Neural cell (in vitro differentiated cells): ENCODE results near the gene NCF4. TPM values are rescaled to one million over a fixed set of nuclear protein-coding genes. Genes with fewer than 3 reads are reported as not detected.

ENCODE experiments used
- H2AFZ ChIP-seq: fragments of 200-600, 300-800 bp; sonication (generic), shearing (Covaris generic); 2 replicates; pipeline ENCODE4 v1.6.0; 2014; ENCODE audit warnings: low read depth, mild to moderate bottlenecking, antibody characterized with exemption, low read length, moderate library complexity
- H3F3A ChIP-seq: fragments of 200-600 bp; shearing (Covaris generic); 2 replicates; pipeline ENCODE4 v1.6.1; 2016; ENCODE audit warnings: mild to moderate bottlenecking, moderate library complexity, mixed read lengths, antibody characterized with exemption, low read length; ENCODE audit not compliant: insufficient read depth, poor library complexity, severe bottlenecking
- H3K27ac ChIP-seq: fragments of 200-600, 300-800 bp; sonication (generic), shearing (Covaris generic); 2 replicates; pipeline ENCODE4 v1.5.1; 2014; ENCODE audit warnings: mild to moderate bottlenecking, low read length, moderate library complexity
- H3K27me3 ChIP-seq: fragments of 300-800, 200-600 bp; sonication (generic), shearing (Covaris generic); 2 replicates; pipeline ENCODE4 v1.6.0; 2014; ENCODE audit warnings: mild to moderate bottlenecking, low read depth, low read length, moderate library complexity; ENCODE audit not compliant: insufficient read depth
- H3K36me3 ChIP-seq: fragments of 300-800, 200-600 bp; sonication (generic), shearing (Covaris generic); 2 replicates; pipeline ENCODE4 v1.5.1; 2014; ENCODE audit warnings: mild to moderate bottlenecking, antibody characterized with exemption, low read length, moderate library complexity; ENCODE audit not compliant: insufficient read depth
- H3K4me2 ChIP-seq: fragments of 300-800, 200-600 bp; sonication (generic), shearing (Covaris generic); 2 replicates; pipeline ENCODE4 v1.6.0; 2014; ENCODE audit warnings: mild to moderate bottlenecking, low read length
- H3K4me3 ChIP-seq: fragments of 300-800, 200-600 bp; sonication (generic), shearing (Covaris generic); 2 replicates; pipeline ENCODE4 v1.5.1; 2014; ENCODE audit warnings: mild to moderate bottlenecking, low read length, moderate library complexity
- H3K79me2 ChIP-seq: fragments of 200-600 bp; shearing (Covaris generic); replicated peaks from 2 replicates; pipeline ENCODE4 v1.6.0; 2014; ENCODE audit warnings: mild to moderate bottlenecking, low read length, moderate library complexity; ENCODE audit not compliant: insufficient read depth
- H3K9ac ChIP-seq: fragments of 300-800, 200-600 bp; sonication (generic), shearing (Covaris generic); 2 replicates; pipeline ENCODE4 v1.6.1; 2016; ENCODE audit warnings: mild to moderate bottlenecking, low read length, mixed read lengths
- H3K9me2 ChIP-seq: fragments of 200-600 bp; shearing (Covaris generic); 2 replicates; pipeline ENCODE4 v1.6.1; 2016; ENCODE audit warnings: mild to moderate bottlenecking, low read length, mixed read lengths; ENCODE audit not compliant: insufficient read depth
- H3K9me3 ChIP-seq: fragments of 200-600, 300-800 bp; sonication (generic), shearing (Covaris generic); 2 replicates; pipeline ENCODE4 v1.6.1; 2016; ENCODE audit warnings: mild to moderate bottlenecking, mixed run types, low read length, moderate library complexity, mixed read lengths
- H4K20me1 ChIP-seq: fragments of 200-600 bp; shearing (Covaris generic); 2 replicates; pipeline ENCODE4 v1.6.1; 2016; ENCODE audit warnings: mild to moderate bottlenecking, mixed run types; ENCODE audit not compliant: insufficient read depth
- CTCF ChIP-seq: fragments of 450-650 bp; IDR thresholded peaks from 2 replicates; pipeline ENCODE4 v1.5.1; 2014; ENCODE audit warnings: antibody characterized with exemption, mild to moderate bottlenecking, moderate library complexity; ENCODE audit not compliant: poor library complexity, severe bottlenecking
- EP300 ChIP-seq: fragments of 450-650 bp; conservative IDR thresholded peaks from 2 replicates; pipeline ENCODE4 v1.6.1; 2014; ENCODE audit warnings: antibody characterized with exemption, mild to moderate bottlenecking, moderate library complexity; ENCODE audit not compliant: poor library complexity, severe bottlenecking
- EZH2 ChIP-seq: fragments of 200-600, 300-800 bp; shearing (Covaris generic), sonication (generic); IDR thresholded peaks from 2 replicates; pipeline ENCODE4 v1.6.1; 2014; ENCODE audit warnings: antibody characterized with exemption, low read length, borderline replicate concordance, mild to moderate bottlenecking; ENCODE audit not compliant: insufficient read depth, poor library complexity, severe bottlenecking
- MXI1 ChIP-seq: fragments of 450-650 bp; conservative IDR thresholded peaks from 2 replicates; pipeline ENCODE4 v1.6.1; 2014; ENCODE audit warnings: antibody characterized with exemption, mild to moderate bottlenecking; ENCODE audit not compliant: poor library complexity, severe bottlenecking
- POLR2AphosphoS5 ChIP-seq: IDR thresholded peaks from 2 replicates; pipeline ENCODE4 v1.6.1; 2012
- RAD21 ChIP-seq: fragments of 450-650 bp; conservative IDR thresholded peaks from 2 replicates; pipeline ENCODE4 v1.6.1; 2014; ENCODE audit warnings: antibody characterized with exemption, mild to moderate bottlenecking, moderate library complexity
- REST ChIP-seq: IDR thresholded peaks from 2 replicates; pipeline ENCODE4 v1.6.1; 2012; ENCODE audit warnings: borderline replicate concordance
- SMC3 ChIP-seq: fragments of 450-650 bp; conservative IDR thresholded peaks from 2 replicates; pipeline ENCODE4 v1.6.1; 2014; ENCODE audit warnings: antibody characterized with exemption, mild to moderate bottlenecking, moderate library complexity; ENCODE audit not compliant: poor library complexity
- TAF1 ChIP-seq: IDR thresholded peaks from 2 replicates; pipeline ENCODE4 v1.6.1; 2012; ENCODE audit warnings: low read depth
- polyA plus RNA-seq: library from polyadenylated mRNA; depleted of rRNA; stranded (reverse); fragments of >200 nt; gene quantifications from 2 replicates; pipeline ENCODE4 v1.2.3, GENCODE V29; 2014

Gene NCF4
- polyA plus RNA-seq, 1 donor from 2014 or later: not detected

DNA sequence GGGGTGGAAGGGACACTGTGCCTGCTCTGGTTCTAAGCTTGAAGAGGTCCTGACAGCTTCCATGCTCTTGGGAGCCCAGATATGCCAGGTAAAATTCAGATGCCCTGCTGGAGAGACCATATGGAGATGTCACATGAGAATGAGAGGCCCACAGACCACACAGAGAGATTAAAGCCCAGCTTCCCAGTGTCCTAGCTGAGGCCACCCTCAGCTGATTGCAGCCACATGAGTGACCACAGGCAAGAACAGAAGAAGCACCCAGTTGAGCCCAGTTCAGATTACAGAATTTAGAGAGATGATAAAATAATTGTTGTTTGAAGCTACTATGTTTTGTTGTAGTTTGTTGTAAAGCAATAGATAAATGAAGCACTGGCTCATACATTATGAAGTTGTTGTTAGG, 29.6 kb upstream of the NCF4 start:
- no peak overlapping the region for H3K4me3 ChIP-seq
- no peaks in the 10 kb centered on the region for H3K27me3 ChIP-seq
- no peaks in the 10 kb centered on the region for H4K20me1 ChIP-seq
- no peaks in the 10 kb centered on the region for H3K79me2 ChIP-seq
- TF ChIP-seq EZH2: no peak
- no peak for TF ChIP-seq TAF1
- TF ChIP-seq EP300: no peak
- TF ChIP-seq MXI1: no peak
- TF ChIP-seq RAD21: no peak
- TF ChIP-seq POLR2AphosphoS5: no peak
- TF ChIP-seq CTCF: no peak
- TF ChIP-seq REST: no peak
- TF ChIP-seq SMC3: no peak
- no peak overlapping the region for H3K27ac ChIP-seq
- no peak overlapping the region for H3K4me2 ChIP-seq
- H3K36me3 ChIP-seq: no peaks in the 10 kb centered on the region
- H2AFZ ChIP-seq: no peak overlapping the region
- H3K9me3 ChIP-seq: no peaks in the 10 kb centered on the region
- H3K9me2 ChIP-seq: no peaks in the 10 kb centered on the region
- no peak overlapping the region for H3K9ac ChIP-seq
- no peaks in the 10 kb centered on the region for H3F3A ChIP-seq

- Histone ChIP-seq H3K4me2 (no peak overlapping the region), H3K36me3 (no peaks in the 10 kb centered on the region), H3K27ac (no peak overlapping the region), H2AFZ (no peak overlapping the region), H3K9me2 (no peaks in the 10 kb centered on the region), H3K27me3 (no peaks in the 10 kb centered on the region), H3K9ac (no peak overlapping the region), H3F3A (no peaks in the 10 kb centered on the region), H3K79me2 (no peaks in the 10 kb centered on the region), H3K9me3 (no peaks in the 10 kb centered on the region), H4K20me1 (no peaks in the 10 kb centered on the region), H3K4me3 (no peak overlapping the region)
- TF ChIP-seq CTCF (no peak), REST (no peak), MXI1 (no peak), EP300 (no peak), RAD21 (no peak), POLR2AphosphoS5 (no peak), TAF1 (no peak)
These were observed 29.1 kb upstream of the NCF4 start for GRCh38 chr22:36831717-36832116.
